Right lobe of liver (tissue), 6 donors: ENCODE results near the gene PPID. TPM values are rescaled to one million over a fixed set of nuclear protein-coding genes. Genes with fewer than 3 reads are reported as not detected.
"Not testable (repeated sequence)": the region's sequence is repeated elsewhere in the genome, so short reads cannot be mapped to it uniquely, and the experiment has no call there.

Experiments used
- ATAC-seq, 4 donors: fragments of 200-7000 bp; cut with Tn5 transposase; one replicate each; pipeline ENCODE4 v1.9.1; 2020; ENCODE audit warnings: mild to moderate bottlenecking in 4 of 4, moderate library complexity in 4 of 4
- DNase-seq, 3 donors: peaks; one replicate each; pipeline ENCODE4 v3.0.0-alpha.2; 2020
- H3K27ac ChIP-seq, 3 donors: fragments of 200-600 bp; one replicate each; pipeline ENCODE4 v1.8.0; 2022
- H3K27me3 ChIP-seq, 2 donors: fragments of 200-600 bp; one replicate each; pipeline ENCODE4 v1.8.0; 2022
- H3K36me3 ChIP-seq, 4 donors: fragments of 200-600 bp; sonication (generic) in 1 of 4; one replicate each; pipeline versions ENCODE4 v1.5.1 to v1.8.0; 2017 to 2022; ENCODE audit warnings: control low read depth in 1 of 4
- H3K4me1 ChIP-seq, 4 donors: fragments of 200-600 bp; sonication (generic) in 1 of 4; one replicate each; pipeline versions ENCODE4 v1.5.1 to v1.8.0; 2017 to 2022; ENCODE audit warnings: control low read depth in 1 of 4
- H3K4me3 ChIP-seq, 3 donors: fragments of 200-600 bp; one replicate each; pipeline ENCODE4 v1.8.0; 2022
- H3K9me3 ChIP-seq, 4 donors: fragments of 200-600 bp; sonication (generic) in 1 of 4; one replicate each; pipeline versions ENCODE4 v1.5.1 to v1.8.0; 2017 to 2022; ENCODE audit warnings: control low read depth in 1 of 4
- POLR2A ChIP-seq: fragments of 450-650 bp; IDR thresholded peaks from one replicate; pipeline ENCODE4 v1.6.1; 2017; ENCODE audit warnings: antibody characterized with exemption, mild to moderate bottlenecking
- WGBS: methylation state at CpG from one replicate; pipeline ENCODE4 v1.1.6; 2018; ENCODE audit warnings: low coverage, low lambda C conversion rate; ENCODE audit not compliant: insufficient coverage; ENCODE audit errors: missing lambda C conversion rate; 5-methylcytosine and 5-hydroxymethylcytosine counted together
- intact Hi-C, 2 donors: fragments of 100-400 bp; cut with DNase I; formaldehyde crosslinking; loops; one replicate each; pipeline versions ENCODE4 v1.11.2 to v1.14.1; 2022
- total RNA-seq, 6 experiments: library from RNA; depleted of rRNA in 2 of 6; stranded (reverse); fragments of >200 nt in 2 of 6; fragmentation: NEBNext Ultra II Directional in 3 of 6; extraction: Animal tissue kit (Norgen Biotek cat#: 25700) in 3 of 6; gene quantifications; one replicate each; pipeline versions ENCODE4 v1.1.0 to v1.2.4, GENCODE V29; 2016 to 2023
- TF ChIP-seq, protein P1 (sequence below), 4 donors: fragments of 200-600 bp in 3 of 4; fragments of 450-650 bp in 1 of 4; IDR thresholded peaks; one replicate each; pipeline versions ENCODE4 v1.5.1 to v1.8.0; 2016 to 2022; ENCODE audit warnings: antibody characterized with exemption in 4 of 4, mild to moderate bottlenecking in 2 of 4
- donor health status: DM: no; HTN: yes; CAD: no.
- donor health status: DM: no; HTN: no; CAD: no.
- donor health status: DM: no; HTN: no; CAD: no.
- donor health status: DM: no; HTN: yes; CAD: no.
- donor health status: DM: no; HTN: yes; CAD: no.

Gene PPID
- total RNA-seq, 6 experiments from 2014 or later, result 12.6 to 31.4 (median 18.5) TPM

- intact Hi-C loops, result no loop called here
- Histone ChIP-seq H3K27ac (no peak overlapping the region), H3K36me3 (no peaks in the 10 kb centered on the region), H3K27me3 (no peaks in the 10 kb centered on the region), H3K4me1 (peaks cover 0 to 7% (median 0%) of the 10 kb centered on the region in 4 donors), H3K9me3 (no peaks in the 10 kb centered on the region), H3K4me3 (no peak overlapping the region)
- DNase-seq (no peak), ATAC-seq (peak in 1 of 4 donors; percentile 36)
- 39% methylated on average over 3 of the region's 4 CpGs for WGBS
- no peak for TF ChIP-seq POLR2A
- TF ChIP-seq, protein P1, sequence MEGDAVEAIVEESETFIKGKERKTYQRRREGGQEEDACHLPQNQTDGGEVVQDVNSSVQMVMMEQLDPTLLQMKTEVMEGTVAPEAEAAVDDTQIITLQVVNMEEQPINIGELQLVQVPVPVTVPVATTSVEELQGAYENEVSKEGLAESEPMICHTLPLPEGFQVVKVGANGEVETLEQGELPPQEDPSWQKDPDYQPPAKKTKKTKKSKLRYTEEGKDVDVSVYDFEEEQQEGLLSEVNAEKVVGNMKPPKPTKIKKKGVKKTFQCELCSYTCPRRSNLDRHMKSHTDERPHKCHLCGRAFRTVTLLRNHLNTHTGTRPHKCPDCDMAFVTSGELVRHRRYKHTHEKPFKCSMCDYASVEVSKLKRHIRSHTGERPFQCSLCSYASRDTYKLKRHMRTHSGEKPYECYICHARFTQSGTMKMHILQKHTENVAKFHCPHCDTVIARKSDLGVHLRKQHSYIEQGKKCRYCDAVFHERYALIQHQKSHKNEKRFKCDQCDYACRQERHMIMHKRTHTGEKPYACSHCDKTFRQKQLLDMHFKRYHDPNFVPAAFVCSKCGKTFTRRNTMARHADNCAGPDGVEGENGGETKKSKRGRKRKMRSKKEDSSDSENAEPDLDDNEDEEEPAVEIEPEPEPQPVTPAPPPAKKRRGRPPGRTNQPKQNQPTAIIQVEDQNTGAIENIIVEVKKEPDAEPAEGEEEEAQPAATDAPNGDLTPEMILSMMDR (IDR thresholded peaks at IDR 0.05), result no peak
These were observed 39.4 kb upstream of the PPID start for GRCh38 chr4:158762553-158762952.

DNA sequence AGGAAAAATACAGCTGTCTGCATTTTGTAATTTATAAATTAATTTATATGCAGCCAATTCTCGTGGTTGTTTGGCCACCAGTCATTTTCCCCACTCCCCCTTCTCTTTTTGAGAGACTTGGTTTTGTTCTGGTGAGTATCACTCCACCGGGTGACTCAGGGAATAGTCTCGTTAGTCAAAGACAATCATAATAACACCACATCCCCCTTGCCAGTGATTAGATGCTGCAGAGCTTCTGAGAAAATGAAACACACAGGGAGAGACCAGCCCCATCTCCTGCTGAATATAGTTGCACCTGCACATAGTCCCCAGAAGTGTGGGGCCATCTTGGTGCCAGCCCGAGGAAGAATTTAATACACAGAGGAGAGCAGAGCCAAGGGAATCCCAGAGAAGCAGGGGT, 37.7 kb upstream of the PPID start:
- ATAC-seq, result no peak
- Histone ChIP-seq H3K4me3 (no peak overlapping the region), H3K27ac (no peak overlapping the region), H3K9me3 (no peaks in the 10 kb centered on the region), H3K4me1 (peaks cover 0 to 7% (median 0%) of the 10 kb centered on the region in 4 donors), H3K27me3 (no peaks in the 10 kb centered on the region), H3K36me3 (no peaks in the 10 kb centered on the region)
- 83% methylated on average over 4 of the region's 4 CpGs for WGBS
- no peak for DNase-seq
- intact Hi-C loops, result no loop called here
- TF ChIP-seq POLR2A, result no peak
- TF ChIP-seq, protein P1 (IDR thresholded peaks at IDR 0.05), result no peak

GRCh38 chr4:158759539-158759938, 36.3 kb upstream of the PPID start:
- H3K9me3 ChIP-seq, intact Hi-C loops, H3K4me3 ChIP-seq, ATAC-seq, H3K4me1 ChIP-seq, H3K27ac ChIP-seq, DNase-seq, H3K36me3 ChIP-seq, H3K27me3 ChIP-seq: not testable (repeated sequence)
- WGBS, result no CpG with 5 or more reads among the region's 20 CpGs

GRCh38 chr4:158758703-158759102, 35.5 kb upstream of the PPID start:
- no peak overlapping the region for H3K27ac ChIP-seq
- TF ChIP-seq, protein P1 (IDR thresholded peaks at IDR 0.05), result no peak
- no peak for TF ChIP-seq POLR2A
- ATAC-seq (peak; percentile 40 to 72 (median 55)), DNase-seq (no peak)
- no peaks in the 10 kb centered on the region for H3K27me3 ChIP-seq
- 23% methylated on average over 4 of the region's 4 CpGs for WGBS
- H3K9me3 ChIP-seq, result no peaks in the 10 kb centered on the region
- intact Hi-C loops, result no loop called here
- no peaks in the 10 kb centered on the region for H3K36me3 ChIP-seq
- H3K4me3 ChIP-seq, result no peak overlapping the region
- peaks cover 0 to 7% (median 0%) of the 10 kb centered on the region in 4 donors for H3K4me1 ChIP-seq

- intact Hi-C loops, result no loop called here
- no peak for DNase-seq
- H3K4me1 ChIP-seq, result peaks cover 0 to 7% (median 0%) of the 10 kb centered on the region in 4 donors
- no peaks in the 10 kb centered on the region for H3K36me3 ChIP-seq
- 66% methylated on average over 4 of the region's 4 CpGs for WGBS
- no peaks in the 10 kb centered on the region for H3K9me3 ChIP-seq
- TF ChIP-seq, protein P1 (IDR thresholded peaks at IDR 0.05), result no peak
- TF ChIP-seq POLR2A, result no peak
- no peaks in the 10 kb centered on the region for H3K27me3 ChIP-seq
- no peak overlapping the region for H3K4me3 ChIP-seq
- H3K27ac ChIP-seq, result no peak overlapping the region
- no peak for ATAC-seq
These were observed 34.9 kb upstream of the PPID start for GRCh38 chr4:158758142-158758541.
